ENCODE measurements around the gene CYP2J2. TPM values are rescaled to one million over a fixed set of nuclear protein-coding genes. Genes with fewer than 3 reads are reported as not detected.
"Not testable (repeated sequence)": the region's sequence is repeated elsewhere in the genome, so short reads cannot be mapped to it uniquely, and the experiment has no call there.

The CYP2J2 gene, protein sequence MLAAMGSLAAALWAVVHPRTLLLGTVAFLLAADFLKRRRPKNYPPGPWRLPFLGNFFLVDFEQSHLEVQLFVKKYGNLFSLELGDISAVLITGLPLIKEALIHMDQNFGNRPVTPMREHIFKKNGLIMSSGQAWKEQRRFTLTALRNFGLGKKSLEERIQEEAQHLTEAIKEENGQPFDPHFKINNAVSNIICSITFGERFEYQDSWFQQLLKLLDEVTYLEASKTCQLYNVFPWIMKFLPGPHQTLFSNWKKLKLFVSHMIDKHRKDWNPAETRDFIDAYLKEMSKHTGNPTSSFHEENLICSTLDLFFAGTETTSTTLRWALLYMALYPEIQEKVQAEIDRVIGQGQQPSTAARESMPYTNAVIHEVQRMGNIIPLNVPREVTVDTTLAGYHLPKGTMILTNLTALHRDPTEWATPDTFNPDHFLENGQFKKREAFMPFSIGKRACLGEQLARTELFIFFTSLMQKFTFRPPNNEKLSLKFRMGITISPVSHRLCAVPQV
- under 1 TPM; 0.70 to 0.99 TPM for total RNA-seq

DNA sequence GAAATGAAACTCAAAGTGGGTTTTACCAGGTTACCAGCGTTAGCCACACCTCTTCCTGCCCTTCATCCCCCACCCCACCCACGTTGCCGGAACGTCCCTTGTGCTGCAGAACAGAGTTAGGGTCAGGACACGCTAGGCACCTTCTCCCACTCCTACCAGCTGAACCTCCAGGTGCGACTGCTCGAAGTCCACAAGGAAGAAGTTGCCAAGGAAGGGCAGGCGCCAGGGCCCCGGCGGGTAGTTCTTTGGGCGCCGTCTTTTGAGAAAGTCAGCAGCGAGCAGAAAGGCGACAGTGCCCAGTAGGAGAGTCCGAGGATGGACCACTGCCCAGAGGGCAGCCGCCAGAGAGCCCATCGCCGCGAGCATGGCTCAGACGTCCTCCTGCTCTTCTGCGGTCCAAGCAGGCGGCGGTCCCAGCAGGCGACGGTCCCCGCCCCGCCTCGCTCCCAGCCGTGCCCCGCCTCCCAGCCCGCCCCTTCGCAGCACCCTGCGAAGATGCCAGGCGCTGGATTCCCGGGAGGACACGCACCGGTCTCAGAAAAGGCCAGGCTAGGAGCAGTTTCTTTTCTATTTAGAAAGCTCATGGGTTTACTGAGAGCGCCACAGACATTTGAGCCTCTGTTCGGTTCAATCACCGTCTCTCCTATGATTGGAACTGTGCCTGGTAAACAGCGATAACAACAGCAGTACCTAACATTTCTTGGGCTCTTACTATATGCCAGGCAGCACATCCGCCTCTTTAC, at the start of gene CYP2J2:
TSS of gene CYP2J2 (minus strand) at position 393 of the 743 bp plus-strand sequence. CDS start at position 366, 27 bp downstream.
- CTCF ChIA-PET: interaction anchor here (0.6 kb wide), 1 partner anchor 21 kb away, joined by 3 read pairs; no protein-coding TSS in a partner anchor
- POLR2A ChIA-PET: no interaction called here

DNA sequence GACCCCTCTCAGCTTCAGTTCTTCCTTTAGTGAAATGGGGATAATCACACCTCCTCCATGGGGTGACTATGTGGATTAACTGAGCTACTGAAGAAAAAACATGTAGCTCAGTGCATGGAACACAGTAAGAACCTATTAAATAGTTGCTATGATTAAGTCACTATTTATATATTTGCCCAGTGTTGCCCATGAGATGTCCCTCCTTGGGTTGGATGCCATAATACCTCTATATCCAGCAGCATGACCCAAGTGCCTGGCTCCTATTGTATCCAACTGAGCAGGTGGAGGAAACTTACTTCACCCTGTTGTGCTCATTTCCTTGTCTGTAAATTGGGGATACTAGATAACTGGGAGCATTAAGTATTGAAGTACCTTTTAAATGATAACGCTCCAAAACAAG, 47.1 kb upstream of the CYP2J2 start:
- CTCF ChIA-PET: no interaction called here

DNA sequence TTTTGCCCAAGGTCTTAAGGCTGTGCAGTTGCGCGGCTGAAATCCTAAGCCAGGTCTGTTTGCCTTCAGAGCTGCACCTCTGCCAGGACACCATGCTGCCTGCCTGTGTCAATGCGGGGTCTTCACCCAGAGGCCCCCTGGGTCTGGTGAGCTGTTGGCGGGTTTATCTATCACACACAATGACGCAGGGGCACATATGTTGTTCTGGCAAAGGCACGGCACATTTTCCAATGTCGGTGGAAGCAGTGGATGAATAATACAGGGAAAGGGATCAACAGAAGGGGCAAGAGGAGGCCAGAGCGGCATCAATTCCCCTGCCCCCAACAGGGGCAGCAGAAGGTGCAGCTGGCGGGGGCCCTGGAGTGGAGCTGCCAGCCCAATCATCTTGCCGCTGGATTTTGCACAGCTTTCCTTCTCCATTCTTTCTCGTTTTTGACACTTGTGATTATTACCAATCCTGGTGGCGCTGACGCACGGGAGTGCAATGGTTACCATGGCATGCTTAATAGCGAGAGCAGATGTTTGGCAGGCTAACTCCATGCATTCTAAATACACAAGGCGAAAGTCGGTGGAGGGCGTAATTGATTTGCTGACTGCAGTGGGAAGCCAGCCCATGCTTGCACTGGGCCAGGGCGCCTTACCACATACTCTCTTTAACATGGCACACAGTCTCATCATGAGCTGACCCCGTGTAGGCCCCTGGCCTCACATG, 45.8 kb upstream of the CYP2J2 start:
- CTCF ChIA-PET: interaction anchor here (0.5 kb wide), 1 partner anchor 1252 kb away, joined by 4 read pairs; no protein-coding TSS in a partner anchor
- POLR2A ChIA-PET: no interaction called here

More for the DNA sequence above, 47.1 kb upstream of the CYP2J2 start:
- POLR2A ChIA-PET: no interaction called here

DNA sequence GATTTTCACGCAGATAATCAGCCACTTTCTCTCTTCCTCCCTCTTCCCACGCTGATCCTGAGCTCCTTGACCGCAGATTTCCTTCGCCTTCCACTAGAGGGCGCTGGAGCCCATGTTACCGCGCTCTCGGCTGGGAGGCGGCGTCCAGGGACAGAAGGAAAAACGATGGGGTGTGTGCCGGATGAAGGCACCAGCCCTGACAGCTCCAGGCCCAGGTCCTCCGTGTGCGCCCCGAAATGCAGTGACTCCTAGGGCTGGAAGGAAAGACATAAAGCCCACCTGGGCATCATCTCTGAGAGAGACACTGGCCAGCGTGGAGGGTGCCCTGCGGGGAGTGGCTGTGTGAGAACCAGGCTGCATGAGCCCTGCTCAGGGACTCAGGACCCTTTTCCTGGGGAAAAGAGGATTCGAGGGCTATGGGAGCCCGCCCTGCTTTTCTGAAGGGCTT, 44.9 kb upstream of the CYP2J2 start:
- POLR2A ChIA-PET: no interaction called here
- CTCF ChIA-PET: interaction anchor here (0.5 to 0.9 kb wide), 2 partner anchors 1071 to 1855 kb away, joined by 3 read pairs; no protein-coding TSS in a partner anchor

DNA sequence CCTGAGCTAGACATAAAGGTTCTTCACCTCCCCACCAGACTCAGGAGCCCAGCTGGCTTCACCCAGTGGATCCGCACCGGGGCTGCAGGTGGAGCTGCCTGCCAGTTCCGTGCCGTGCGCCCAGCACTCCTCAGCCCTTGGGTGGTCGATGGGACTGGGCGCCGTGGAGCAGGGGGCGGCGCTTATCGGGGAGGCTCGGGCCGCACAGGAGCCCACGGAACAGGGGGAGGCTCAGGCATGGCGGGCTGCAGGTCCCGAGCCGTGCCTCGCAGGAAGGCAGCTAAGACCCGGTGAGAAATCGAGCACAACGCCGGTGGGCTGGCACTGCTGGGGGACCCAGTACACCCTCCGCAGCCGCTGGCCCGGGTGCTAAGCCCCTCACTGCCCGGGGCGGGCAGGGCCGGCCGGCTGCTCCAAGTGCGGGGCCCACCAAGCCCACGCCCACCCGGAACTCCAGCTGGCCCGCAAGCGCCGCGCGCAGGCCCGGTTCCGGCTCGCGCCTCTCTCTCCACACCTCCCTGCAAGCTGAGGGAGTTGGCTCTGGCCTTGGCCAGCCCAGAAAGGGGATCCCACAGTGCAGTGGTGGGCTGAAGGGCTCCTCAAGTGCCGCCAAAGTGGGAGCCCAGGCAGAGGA, 43.1 kb upstream of the CYP2J2 start:
- CTCF ChIA-PET, POLR2A ChIA-PET: not testable (repeated sequence)

DNA sequence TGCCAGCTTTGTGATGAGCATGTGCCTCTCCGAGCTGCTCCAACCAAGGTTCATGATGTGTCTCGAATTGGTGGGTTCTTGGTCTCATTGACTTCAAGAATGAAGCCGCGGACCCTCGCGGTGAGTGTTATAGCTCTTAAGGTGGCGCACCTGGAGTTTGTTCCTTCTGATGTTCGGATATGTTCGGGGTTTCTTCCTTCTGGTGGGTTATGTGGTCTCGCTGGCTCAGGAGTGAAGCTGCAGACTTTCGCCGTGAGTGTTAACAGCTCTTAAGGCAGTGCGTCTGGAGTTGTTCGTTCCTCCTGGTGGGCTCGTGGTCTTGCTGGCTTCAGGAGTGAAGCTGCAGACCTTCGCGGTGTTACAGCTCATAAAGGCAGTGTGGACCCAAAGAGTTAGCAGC, 42.2 kb upstream of the CYP2J2 start:
- CTCF ChIA-PET: not testable (repeated sequence)

DNA sequence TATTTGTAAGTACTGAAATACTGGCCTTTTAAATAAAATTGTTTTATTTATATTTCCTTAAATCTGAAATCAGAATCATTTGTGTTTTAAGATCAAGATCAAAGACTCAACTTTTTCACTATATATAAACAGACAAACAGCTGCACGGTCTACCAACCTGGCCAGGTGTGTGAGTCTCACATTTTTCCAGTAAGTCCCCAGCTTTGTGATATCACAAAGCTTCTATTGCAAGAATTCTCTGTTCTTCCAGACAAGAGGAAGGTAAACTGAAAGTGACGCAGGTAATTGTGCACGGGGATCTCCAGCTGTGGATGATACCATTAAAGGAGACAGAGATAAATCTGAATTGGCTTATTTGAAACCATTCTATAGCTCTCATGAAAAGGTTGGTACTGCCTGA, 41.2 kb upstream of the CYP2J2 start:
- POLR2A ChIA-PET: no interaction called here
- CTCF ChIA-PET: no interaction called here

More for the DNA sequence above, 42.2 kb upstream of the CYP2J2 start:
- POLR2A ChIA-PET: not testable (repeated sequence)

DNA sequence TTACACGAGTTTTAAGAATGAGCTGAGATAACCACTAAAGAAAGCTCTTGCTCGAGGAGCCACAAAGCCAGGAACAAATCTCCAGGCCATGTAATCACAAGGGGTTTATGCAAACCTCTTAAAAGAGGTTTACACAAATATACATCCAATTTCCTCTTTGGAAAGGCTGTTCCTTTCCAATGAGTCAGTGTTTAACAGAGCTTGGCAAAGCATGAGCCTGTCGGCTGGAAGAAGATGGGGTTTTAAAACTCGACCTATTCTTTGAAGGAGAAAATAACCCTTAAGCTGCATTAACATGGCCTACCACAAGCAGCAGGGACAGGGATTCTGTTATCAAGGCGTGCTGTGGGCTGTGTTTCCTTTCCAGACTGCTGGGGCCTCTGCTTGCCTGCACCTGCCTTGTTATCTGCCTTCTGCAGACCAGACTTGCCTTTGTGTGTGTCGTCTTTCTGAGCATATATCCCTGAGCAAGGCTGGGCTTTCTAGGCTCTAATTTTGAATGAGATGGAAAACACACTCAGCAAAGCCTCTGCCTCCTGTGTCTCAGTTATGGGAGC, 40.6 kb upstream of the CYP2J2 start:
- CTCF ChIA-PET: no interaction called here

DNA sequence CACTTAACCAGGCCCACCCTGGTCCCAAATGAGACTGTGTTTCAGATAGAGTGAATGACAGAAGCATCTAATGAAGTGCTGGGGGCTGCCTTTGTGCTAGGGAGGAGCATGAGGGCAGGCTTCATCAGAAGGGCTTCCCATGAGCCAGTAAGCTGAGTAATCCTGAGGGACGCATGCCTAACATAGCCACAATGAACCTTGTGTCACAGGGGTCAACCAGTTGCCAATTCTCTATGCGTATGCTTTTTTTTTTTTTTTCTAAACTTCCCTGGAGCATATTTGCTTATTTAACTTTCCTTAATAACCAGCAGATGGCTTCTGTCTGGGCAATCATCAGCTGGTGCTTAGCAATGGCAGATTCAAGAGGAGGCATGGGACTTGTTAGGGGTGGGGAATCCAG, 25.5 kb upstream of the CYP2J2 start:
- CTCF ChIA-PET: no interaction called here
- POLR2A ChIA-PET: no interaction called here

More for the DNA sequence above, 40.6 kb upstream of the CYP2J2 start:
- POLR2A ChIA-PET: no interaction called here

DNA sequence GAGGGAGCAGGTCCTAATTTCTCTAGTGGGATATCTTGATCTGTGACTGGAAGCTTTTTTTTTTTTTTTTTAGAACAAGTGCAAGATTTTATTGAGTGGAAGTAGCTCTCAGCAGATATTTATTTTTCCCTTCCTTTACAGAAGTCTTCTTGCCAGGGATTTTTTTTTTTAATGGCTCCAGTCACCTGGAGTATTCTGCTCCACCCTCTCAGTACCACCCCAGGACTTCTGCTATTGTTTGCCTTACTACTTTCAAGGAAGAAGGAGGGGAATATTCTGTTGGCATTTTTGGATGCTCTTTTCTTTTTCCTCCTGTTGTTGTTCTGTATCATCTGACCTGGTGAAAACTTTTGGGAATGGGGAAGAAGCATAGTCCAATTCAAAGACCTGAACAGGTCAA, 23.1 kb upstream of the CYP2J2 start:
- CTCF ChIA-PET: interaction anchor here (0.6 kb wide), 1 partner anchor 428 kb away, joined by 3 read pairs; no protein-coding TSS in a partner anchor
- POLR2A ChIA-PET: no interaction called here

DNA sequence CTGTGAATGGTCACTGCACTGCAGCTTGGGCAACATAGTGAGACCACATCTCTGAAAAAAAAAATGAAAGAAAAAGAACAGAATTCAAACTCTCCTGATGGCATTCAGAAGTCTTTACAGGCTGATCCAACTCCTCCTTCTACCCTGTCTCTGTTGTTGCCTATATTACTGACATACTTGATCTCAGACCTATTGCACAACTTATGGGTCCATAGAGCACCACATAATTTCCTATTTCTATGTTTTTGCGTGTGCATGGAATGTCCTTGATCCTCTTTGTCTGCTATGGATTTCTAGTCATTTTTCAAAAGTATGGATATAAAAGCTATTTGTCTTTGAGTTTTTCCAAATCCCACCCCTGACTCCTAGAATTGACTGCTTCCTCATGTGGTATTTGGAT, 22.4 kb upstream of the CYP2J2 start:
- CTCF ChIA-PET: interaction anchor here (0.6 kb wide), 1 partner anchor 427 kb away, joined by 3 read pairs; no protein-coding TSS in a partner anchor
- POLR2A ChIA-PET: no interaction called here

DNA sequence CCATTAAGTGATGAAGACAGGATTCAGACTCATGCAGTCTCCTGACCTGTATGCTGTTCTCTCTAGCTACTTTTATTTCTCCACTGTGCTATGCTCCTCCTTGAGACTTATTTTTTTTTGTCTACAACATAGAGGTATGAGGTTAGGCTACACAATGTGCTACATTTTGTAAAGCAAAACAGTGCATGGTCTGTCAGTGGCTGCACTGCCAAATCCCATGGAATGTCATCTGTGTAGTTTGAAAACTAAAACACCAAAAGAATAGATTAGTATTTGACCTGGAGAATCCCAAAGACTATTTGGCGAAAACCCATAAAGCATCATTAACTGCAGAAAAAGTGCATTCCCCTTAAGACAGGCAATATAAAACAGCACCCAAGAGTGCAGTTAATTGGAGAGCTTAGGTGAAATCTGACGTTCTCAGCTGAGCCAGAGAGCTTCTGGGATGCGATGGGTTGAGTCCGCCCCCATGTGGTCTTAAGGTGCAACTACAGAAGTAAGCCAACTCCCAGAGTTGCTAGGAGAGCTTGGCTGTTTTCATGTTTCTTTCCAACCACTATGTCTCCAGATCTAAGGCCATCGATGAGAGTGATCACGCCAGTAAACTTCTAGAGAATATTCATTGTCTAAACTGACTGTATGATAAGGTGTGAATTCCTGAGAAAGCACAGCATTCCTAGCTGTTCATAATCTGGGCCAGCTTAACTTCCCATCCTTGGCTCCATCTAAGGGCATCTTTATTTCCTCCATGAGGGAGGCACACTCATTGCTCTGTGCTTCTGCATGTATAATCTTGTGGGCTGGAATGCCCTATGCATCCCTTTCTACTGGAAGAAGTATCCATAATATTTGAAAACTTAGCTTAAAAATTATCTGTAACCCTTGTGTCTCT, 20.7 kb upstream of the CYP2J2 start:
- CTCF ChIA-PET: interaction anchor here (0.5 to 1.4 kb wide), 11 partner anchors 10 to 1866 kb away, joined by 3 to 4 read pairs (median 3); no protein-coding TSS in a partner anchor

DNA sequence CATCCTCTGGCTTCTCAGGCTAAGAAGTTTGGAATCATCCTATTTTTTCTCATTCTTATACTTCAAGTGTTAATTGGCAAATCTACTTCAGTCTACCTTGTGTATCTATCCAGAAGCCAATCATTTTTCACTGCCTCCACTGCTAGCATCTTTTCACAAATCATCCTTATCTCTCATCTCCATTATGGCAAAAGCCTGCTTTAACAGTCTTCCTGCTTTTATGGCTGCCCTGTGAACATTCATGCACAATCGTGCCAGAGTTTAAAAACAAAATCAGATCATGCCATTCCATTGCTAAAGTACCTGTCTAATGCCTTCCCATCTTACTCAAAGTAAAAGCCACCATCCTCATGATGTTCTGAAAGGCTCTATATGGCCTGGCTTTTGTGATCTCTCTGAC, 19.2 kb upstream of the CYP2J2 start:
- ChIA-PET CTCF (no interaction called here), POLR2A (no interaction called here)

More for the DNA sequence above, 20.7 kb upstream of the CYP2J2 start:
- POLR2A ChIA-PET: no interaction called here

DNA sequence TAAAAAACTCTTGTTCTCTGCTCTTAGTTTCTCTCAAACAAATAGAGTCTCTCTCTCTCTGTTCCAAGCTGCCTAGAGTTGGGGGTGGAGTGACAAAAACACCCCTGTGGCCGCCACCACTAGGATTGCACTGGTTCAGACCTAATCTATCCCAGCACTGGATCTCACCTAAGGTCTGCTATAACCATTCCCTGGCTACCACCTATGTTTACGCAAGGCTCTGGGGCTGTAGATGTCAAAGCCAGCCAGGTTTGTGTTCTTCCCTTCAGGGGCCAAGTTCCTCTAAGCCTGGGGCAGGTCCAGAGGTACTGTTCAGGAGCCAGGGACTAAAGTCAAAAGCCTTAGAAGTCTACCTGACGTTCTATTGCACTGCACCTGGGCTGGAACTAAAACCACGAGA, 12.8 kb upstream of the CYP2J2 start:
- ChIA-PET POLR2A (no interaction called here), CTCF (no interaction called here)

DNA sequence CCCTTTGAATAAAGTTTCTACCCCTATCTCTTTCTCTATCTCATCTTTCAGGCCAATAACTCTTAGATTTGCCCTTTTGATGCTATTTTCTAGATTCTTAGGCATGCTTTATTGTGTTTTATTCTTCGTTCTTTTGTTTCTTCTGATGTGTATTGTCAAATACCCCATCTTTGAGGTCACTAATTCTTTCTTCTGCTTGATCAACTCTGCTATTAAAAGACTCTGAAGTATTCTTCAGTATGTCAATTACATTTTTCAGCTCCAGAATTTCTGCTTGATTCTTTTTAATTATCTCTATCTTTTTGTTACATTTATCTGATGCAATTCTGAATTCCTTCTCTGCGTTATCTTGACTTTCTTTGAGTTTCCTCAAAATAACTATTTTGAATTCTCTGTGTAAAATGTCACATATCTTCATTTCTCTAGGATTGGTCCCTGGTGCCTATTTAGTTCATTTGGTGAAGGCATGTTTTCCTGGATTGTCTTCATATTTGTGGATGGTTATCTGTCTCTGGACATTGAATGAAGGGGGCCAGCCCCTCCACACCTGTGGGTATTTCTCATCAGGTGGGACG, 11.2 kb upstream of the CYP2J2 start:
- ChIA-PET POLR2A (no interaction called here), CTCF (interaction anchor here (1.1 kb wide), 1 partner anchor 9 kb away, joined by 3 read pairs; no protein-coding TSS in a partner anchor)

DNA sequence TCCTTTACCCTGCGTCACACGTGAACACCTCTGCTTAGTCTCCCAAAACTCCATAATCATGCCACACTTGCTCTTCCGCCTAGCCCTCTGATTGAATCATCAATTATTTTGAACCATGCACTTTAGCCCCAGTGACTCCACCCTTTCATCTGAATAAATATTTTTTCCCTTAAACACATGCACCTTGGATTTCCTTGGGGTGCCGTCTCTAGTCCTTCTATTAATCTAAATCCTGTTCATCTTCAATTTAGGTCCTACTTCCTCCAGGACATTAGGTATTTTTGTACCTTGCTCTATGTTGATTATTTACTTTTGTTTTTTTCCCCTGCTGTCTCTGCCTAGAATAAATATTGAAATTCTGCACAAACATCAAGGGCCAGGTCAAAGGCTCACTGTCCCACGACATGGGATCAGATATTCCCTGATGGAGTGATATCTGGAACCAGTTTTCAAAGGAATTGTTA, 9.8 kb upstream of the CYP2J2 start:
- ChIA-PET POLR2A (no interaction called here), CTCF (no interaction called here)

DNA sequence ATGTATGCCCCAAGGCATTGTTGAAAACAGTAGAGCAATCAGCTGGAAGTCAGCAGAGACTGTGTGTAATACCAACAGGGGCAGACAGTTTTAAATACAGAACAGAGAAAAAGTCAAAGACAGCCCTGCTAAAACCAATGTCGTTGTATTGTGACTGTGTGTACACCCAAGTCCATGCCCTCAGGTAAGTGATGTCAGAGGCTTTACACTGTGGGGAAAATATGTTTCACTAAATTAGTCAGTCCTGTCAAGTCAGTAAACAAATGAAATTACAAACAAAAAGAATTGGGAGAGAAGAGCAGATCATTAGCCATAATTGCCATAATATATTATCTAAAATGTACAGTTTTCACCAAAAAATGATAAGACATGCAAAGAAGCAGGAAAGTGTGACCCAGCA, 2.4 kb upstream of the CYP2J2 start:
- POLR2A ChIA-PET: no interaction called here
- CTCF ChIA-PET: no interaction called here

DNA sequence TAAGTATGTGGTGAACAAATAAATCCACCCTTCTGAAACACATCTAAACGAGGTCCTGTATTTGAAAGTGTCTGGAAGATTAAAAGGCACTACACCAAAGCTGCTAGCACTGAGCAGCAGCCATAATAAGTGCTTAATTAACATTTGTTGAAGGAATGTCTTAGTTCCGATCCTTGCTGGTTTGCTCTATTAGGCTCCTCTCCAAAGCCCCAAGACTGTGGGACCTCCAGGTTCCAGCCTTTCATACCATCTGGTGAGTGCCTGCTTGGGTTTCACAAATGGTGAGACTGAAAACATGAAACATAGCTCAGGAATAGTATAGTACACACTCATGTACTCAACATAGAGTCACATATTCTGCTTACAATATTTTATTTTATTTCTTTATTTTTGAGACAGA, 640 bp upstream of the CYP2J2 start:
- ChIA-PET POLR2A (no interaction called here), CTCF (no interaction called here)

All from activated CD8-positive, alpha-beta memory T cell treated with anti-CD3 and anti-CD28 coated beads for 36 hours (primary cell).